ENCODE data around the gene NCF2. TPM values are rescaled to one million over a fixed set of nuclear protein-coding genes. Genes with fewer than 3 reads are reported as not detected.

Gene NCF2, protein sequence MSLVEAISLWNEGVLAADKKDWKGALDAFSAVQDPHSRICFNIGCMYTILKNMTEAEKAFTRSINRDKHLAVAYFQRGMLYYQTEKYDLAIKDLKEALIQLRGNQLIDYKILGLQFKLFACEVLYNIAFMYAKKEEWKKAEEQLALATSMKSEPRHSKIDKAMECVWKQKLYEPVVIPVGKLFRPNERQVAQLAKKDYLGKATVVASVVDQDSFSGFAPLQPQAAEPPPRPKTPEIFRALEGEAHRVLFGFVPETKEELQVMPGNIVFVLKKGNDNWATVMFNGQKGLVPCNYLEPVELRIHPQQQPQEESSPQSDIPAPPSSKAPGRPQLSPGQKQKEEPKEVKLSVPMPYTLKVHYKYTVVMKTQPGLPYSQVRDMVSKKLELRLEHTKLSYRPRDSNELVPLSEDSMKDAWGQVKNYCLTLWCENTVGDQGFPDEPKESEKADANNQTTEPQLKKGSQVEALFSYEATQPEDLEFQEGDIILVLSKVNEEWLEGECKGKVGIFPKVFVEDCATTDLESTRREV
- 11.9 TPM for total RNA-seq
- polyA plus RNA-seq = 13.3 TPM
- long read RNA-seq, donor 1 = 0 reads
- long read RNA-seq, donor 2, partial matches to known transcripts = 0 of 2 reads
- long read RNA-seq, donor 2, other reads (novel, unspliced or antisense) = 0 of 2 reads
- long read RNA-seq, donor 3, partial matches to known transcripts = 0 of 1 reads
- long read RNA-seq, donor 3, other reads (novel, unspliced or antisense) = 0 of 1 reads
- long read RNA-seq, donor 4 = 0 reads
- long read RNA-seq, donor 5, partial matches to known transcripts = 0 of 1 reads
- long read RNA-seq, donor 5, other reads (novel, unspliced or antisense) = 0 of 1 reads
- long read RNA-seq, donor 6 = 0 reads
- long read RNA-seq, donor 7 = 0 reads
- long read RNA-seq, donor 8 = 0 reads
- long read RNA-seq, donor 9 = 0 reads
- long read RNA-seq, donor 10 = 0 reads

GRCh38 chr1:183590244-183591191, at the start of gene NCF2:
Gene NCF2 (minus strand): TSS chr1:183590459. CDS start chr1:183590329, 130 bp downstream.
- no peaks in the 10 kb centered on the region for H3K9me3 ChIP-seq (ENCODE audit: control insufficient read depth in 2 of 2, insufficient read depth in 1 of 2, low read length in 1 of 2)
- 82% methylated on average over 6 of the region's 6 CpGs for WGBS
- H3K4me3 ChIP-seq (ENCODE audit: low read length in 2 of 2) = no peak within 1 kb of the TSS
- no peaks in the 10 kb centered on the region for H3K36me3 ChIP-seq (ENCODE audit: control insufficient read depth in 2 of 2, insufficient read depth in 2 of 2, low read length in 1 of 2)
- DNase-seq (ENCODE audit: low read depth in 6 of 9, low spot score in 9 of 9) = peak in 1 of 9 donors; percentile 46
- H3K4me1 ChIP-seq (ENCODE audit: control insufficient read depth in 2 of 2, insufficient read depth in 2 of 2, low read length in 2 of 2) = peaks cover 0 to 4% of the 10 kb centered on the region in 2 donors
- H3K27ac ChIP-seq (ENCODE audit: low read depth in 1 of 2, low read length in 1 of 2) = peak within 1 kb of the TSS; percentile 51 to 60
- no peaks in the 10 kb centered on the region for H3K27me3 ChIP-seq (ENCODE audit: control insufficient read depth in 2 of 2, insufficient read depth in 1 of 2, low read length in 1 of 2)

DNA sequence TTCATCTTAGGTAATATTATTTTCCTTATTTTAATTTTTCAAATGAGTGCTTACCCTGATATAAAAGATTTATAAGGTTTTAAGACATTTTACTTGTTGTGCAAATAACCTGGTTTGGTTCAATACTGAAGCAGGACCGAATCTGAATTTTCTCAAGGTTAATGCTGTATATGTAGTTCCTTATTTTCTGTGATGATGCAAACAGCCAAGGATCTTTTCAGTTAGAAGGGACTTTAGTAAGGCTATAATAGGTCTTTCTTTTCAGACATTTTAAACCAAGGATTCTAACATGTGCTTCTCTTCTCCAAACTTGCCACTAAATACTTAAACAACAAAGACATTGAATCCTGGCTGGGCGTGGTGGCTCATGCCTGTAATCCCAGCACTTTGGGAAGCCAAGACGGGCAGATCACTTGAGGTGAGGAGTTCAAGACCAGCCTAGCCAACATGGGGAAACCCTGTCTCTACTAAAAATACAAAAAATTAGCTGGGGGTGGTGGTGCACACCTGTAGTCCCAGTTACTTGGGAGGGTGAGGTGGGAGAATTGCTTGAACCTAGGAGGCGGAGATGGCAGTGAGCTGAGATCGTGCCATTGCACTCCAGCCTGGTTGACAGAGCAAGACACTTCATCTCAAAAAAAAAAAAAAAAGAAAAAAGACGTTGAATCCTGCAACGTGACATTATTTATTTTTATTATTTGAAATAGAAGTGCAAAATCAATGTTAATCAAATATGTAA, 48.6 kb upstream of the NCF2 start:
- Histone ChIP-seq H3K9me3 (ENCODE audit: control insufficient read depth in 2 of 2, insufficient read depth in 1 of 2, low read length in 1 of 2) (no peaks in the 10 kb centered on the region), H3K4me3 (ENCODE audit: low read length in 2 of 2) (no peak overlapping the region), H3K27me3 (ENCODE audit: control insufficient read depth in 2 of 2, insufficient read depth in 1 of 2, low read length in 1 of 2) (peaks cover 0 to 9% of the 10 kb centered on the region in 2 donors), H3K36me3 (ENCODE audit: control insufficient read depth in 2 of 2, insufficient read depth in 2 of 2, low read length in 1 of 2) (no peaks in the 10 kb centered on the region), H3K27ac (ENCODE audit: low read depth in 1 of 2, low read length in 1 of 2) (no peak overlapping the region), H3K4me1 (ENCODE audit: control insufficient read depth in 2 of 2, insufficient read depth in 2 of 2, low read length in 2 of 2) (peaks cover 2 to 4% of the 10 kb centered on the region in 2 donors)
- no peak for DNase-seq (ENCODE audit: low read depth in 6 of 9, low spot score in 9 of 9)
- WGBS = 94% methylated on average over 7 of the region's 7 CpGs

- Histone ChIP-seq H3K27me3 (ENCODE audit: control insufficient read depth in 2 of 2, insufficient read depth in 1 of 2, low read length in 1 of 2) (peaks cover 0 to 9% of the 10 kb centered on the region in 2 donors), H3K4me1 (ENCODE audit: control insufficient read depth in 2 of 2, insufficient read depth in 2 of 2, low read length in 2 of 2) (peaks cover 4 to 7% of the 10 kb centered on the region in 2 donors), H3K27ac (ENCODE audit: low read depth in 1 of 2, low read length in 1 of 2) (no peak overlapping the region), H3K9me3 (ENCODE audit: control insufficient read depth in 2 of 2, insufficient read depth in 1 of 2, low read length in 1 of 2) (no peaks in the 10 kb centered on the region), H3K36me3 (ENCODE audit: control insufficient read depth in 2 of 2, insufficient read depth in 2 of 2, low read length in 1 of 2) (peaks cover 0 to 5% of the 10 kb centered on the region in 2 donors), H3K4me3 (ENCODE audit: low read length in 2 of 2) (no peak overlapping the region)
- WGBS = 89% methylated on average over 5 of the region's 5 CpGs
- no peak for DNase-seq (ENCODE audit: low read depth in 6 of 9, low spot score in 9 of 9)
These were observed 46.5 kb upstream of the NCF2 start for GRCh38 chr1:183636783-183637182.

GRCh38 chr1:183636334-183636682, 46.0 kb upstream of the NCF2 start:
- Histone ChIP-seq H3K4me3 (ENCODE audit: low read length in 2 of 2) (peak overlapping the region; percentile 89 to 90), H3K36me3 (ENCODE audit: control insufficient read depth in 2 of 2, insufficient read depth in 2 of 2, low read length in 1 of 2) (peaks cover 0 to 8% of the 10 kb centered on the region in 2 donors), H3K27me3 (ENCODE audit: control insufficient read depth in 2 of 2, insufficient read depth in 1 of 2, low read length in 1 of 2) (peaks cover 0 to 9% of the 10 kb centered on the region in 2 donors), H3K9me3 (ENCODE audit: control insufficient read depth in 2 of 2, insufficient read depth in 1 of 2, low read length in 1 of 2) (no peaks in the 10 kb centered on the region), H3K27ac (ENCODE audit: low read depth in 1 of 2, low read length in 1 of 2) (no peak overlapping the region), H3K4me1 (ENCODE audit: control insufficient read depth in 2 of 2, insufficient read depth in 2 of 2, low read length in 2 of 2) (peaks cover 4 to 7% of the 10 kb centered on the region in 2 donors)
- DNase-seq (ENCODE audit: low read depth in 6 of 9, low spot score in 9 of 9) = no peak
- 8% methylated on average over 15 of the region's 15 CpGs for WGBS

DNA sequence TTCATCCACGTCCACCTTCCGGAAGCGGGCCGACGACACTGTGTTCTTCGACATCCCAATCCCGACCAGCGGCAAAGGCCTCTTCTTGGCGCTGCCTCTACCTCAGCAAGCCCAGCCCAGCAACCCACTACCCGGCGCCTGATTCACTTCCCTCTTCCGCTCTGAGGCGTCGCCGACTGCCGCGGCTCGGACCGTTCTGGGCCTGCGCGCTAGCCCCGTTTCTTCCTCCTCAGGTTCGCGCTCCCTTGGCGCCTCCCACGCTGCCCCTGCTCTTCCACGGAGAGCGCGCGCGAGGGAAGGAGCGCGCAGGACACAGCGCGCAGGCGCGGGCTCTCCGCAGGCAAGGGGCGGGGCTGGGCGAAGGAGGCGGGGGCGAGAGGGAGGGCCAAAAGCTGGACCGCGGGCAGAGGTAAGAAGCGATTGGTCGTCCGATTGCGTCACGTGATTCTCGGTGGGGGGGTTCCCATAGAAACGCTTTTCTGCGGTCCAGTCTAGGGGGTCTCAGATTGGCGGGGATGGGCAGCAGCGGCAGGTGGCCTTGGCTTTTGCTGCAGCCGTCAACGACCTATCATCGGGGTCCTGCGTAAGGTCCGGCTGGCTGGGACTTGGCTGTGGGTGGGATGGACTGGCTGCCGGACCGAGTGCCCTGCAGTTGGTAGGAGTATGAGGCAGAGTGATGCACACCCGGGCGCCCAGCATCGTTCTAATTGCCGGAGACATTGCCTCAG, 45.5 kb upstream of the NCF2 start, which contains the start of gene ARPC5:
TSS of gene ARPC5 (minus strand) at position 178 of the 728 bp plus-strand sequence. CDS start at position 54, 124 bp downstream.
- under 1% methylated on average over 65 of the region's 65 CpGs for WGBS
- peak within 1 kb of the TSS; percentile 89 to 90 for H3K4me3 ChIP-seq (ENCODE audit: low read length in 2 of 2)
- no peaks in the 10 kb centered on the region for H3K9me3 ChIP-seq (ENCODE audit: control insufficient read depth in 2 of 2, insufficient read depth in 1 of 2, low read length in 1 of 2)
- H3K27ac ChIP-seq (ENCODE audit: low read depth in 1 of 2, low read length in 1 of 2) = peak within 1 kb of the TSS; percentile 91 to 93
- peaks cover 0 to 9% of the 10 kb centered on the region in 2 donors for H3K27me3 ChIP-seq (ENCODE audit: control insufficient read depth in 2 of 2, insufficient read depth in 1 of 2, low read length in 1 of 2)
- peaks cover 0 to 10% of the 10 kb centered on the region in 2 donors for H3K36me3 ChIP-seq (ENCODE audit: control insufficient read depth in 2 of 2, insufficient read depth in 2 of 2, low read length in 1 of 2)
- peaks cover 4 to 7% of the 10 kb centered on the region in 2 donors for H3K4me1 ChIP-seq (ENCODE audit: control insufficient read depth in 2 of 2, insufficient read depth in 2 of 2, low read length in 2 of 2)
- DNase-seq (ENCODE audit: low read depth in 6 of 9, low spot score in 9 of 9) = peak; percentile 75 to 97 (median 92)

DNA sequence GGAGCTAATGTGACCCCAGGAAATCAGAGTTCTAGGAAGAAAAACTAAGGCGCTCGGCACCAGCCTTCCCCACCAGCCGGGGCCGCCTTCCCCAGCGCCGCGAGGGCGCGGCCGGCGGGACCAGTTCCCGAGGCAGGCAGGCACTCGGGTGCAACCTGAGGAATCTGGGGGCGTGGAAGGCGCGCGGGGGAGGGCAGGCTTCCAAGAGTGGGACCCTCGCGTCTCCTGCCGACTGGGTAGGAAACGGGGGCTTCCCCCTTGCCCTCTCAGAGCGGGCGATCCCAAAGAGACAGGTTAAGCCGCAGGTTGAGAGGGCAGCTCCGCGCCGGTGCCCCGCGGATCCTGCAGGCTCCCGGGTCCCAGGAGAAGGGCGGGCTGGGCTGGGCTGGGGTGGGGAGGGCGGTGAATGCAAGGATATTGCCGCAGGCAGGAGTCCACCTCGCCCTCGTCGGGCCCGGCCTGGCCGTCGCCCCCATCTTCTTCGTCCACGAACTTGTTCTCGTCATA, 44.9 kb upstream of the NCF2 start:
- no peaks in the 10 kb centered on the region for H3K9me3 ChIP-seq (ENCODE audit: control insufficient read depth in 2 of 2, insufficient read depth in 1 of 2, low read length in 1 of 2)
- H3K36me3 ChIP-seq (ENCODE audit: control insufficient read depth in 2 of 2, insufficient read depth in 2 of 2, low read length in 1 of 2) = peaks cover 0 to 16% of the 10 kb centered on the region in 2 donors
- WGBS = under 1% methylated on average over 42 of the region's 42 CpGs
- H3K27ac ChIP-seq (ENCODE audit: low read depth in 1 of 2, low read length in 1 of 2) = peak overlapping the region; percentile 91 to 93
- H3K27me3 ChIP-seq (ENCODE audit: control insufficient read depth in 2 of 2, insufficient read depth in 1 of 2, low read length in 1 of 2) = peaks cover 0 to 9% of the 10 kb centered on the region in 2 donors
- H3K4me3 ChIP-seq (ENCODE audit: low read length in 2 of 2) = peak overlapping the region; percentile 89 to 90
- DNase-seq (ENCODE audit: low read depth in 6 of 9, low spot score in 9 of 9) = peak in 1 of 9 donors; percentile 33
- H3K4me1 ChIP-seq (ENCODE audit: control insufficient read depth in 2 of 2, insufficient read depth in 2 of 2, low read length in 2 of 2) = peaks cover 4 to 7% of the 10 kb centered on the region in 2 donors

DNA sequence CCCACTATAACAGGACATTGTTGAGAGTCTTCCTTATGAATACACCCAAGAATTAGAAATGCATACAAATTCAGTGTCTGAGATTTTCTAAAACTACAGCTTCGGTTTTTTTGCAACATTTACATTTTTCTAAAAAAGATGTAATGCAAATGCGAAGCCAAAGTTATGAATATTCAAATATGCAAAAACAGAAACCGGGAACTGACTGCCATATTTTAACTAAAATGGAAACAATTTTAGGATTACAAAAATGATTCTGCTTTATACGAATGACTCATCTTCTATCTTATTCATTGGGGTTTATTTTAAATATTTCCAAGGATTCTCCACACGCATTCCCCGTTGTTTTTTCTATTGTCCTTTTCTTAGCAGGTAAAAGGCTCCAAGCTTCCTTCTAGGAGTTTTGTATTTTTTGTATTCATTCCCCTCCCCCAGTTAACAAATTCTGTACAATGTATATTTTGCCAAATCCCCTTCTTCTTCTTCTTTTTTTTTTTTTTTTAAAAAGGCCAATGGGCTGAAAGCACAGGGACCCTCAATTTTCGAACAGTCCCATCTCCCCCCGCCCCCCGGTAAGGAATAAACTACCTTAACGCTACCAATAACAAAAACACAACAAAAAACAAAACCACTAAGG, 44.3 kb upstream of the NCF2 start:
- peaks cover 0 to 9% of the 10 kb centered on the region in 2 donors for H3K27me3 ChIP-seq (ENCODE audit: control insufficient read depth in 2 of 2, insufficient read depth in 1 of 2, low read length in 1 of 2)
- 2% methylated on average over 10 of the region's 10 CpGs for WGBS
- DNase-seq (ENCODE audit: low read depth in 6 of 9, low spot score in 9 of 9) = peak in 1 of 9 donors; percentile 35
- peak overlapping the region; percentile 91 to 93 for H3K27ac ChIP-seq (ENCODE audit: low read depth in 1 of 2, low read length in 1 of 2)
- peaks cover 0 to 18% of the 10 kb centered on the region in 2 donors for H3K36me3 ChIP-seq (ENCODE audit: control insufficient read depth in 2 of 2, insufficient read depth in 2 of 2, low read length in 1 of 2)
- peaks cover 4 to 7% of the 10 kb centered on the region in 2 donors for H3K4me1 ChIP-seq (ENCODE audit: control insufficient read depth in 2 of 2, insufficient read depth in 2 of 2, low read length in 2 of 2)
- no peaks in the 10 kb centered on the region for H3K9me3 ChIP-seq (ENCODE audit: control insufficient read depth in 2 of 2, insufficient read depth in 1 of 2, low read length in 1 of 2)
- peak overlapping the region; percentile 89 to 90 for H3K4me3 ChIP-seq (ENCODE audit: low read length in 2 of 2)
